Measurements from ENCODE around the gene TMC3. TPM values are rescaled to one million over a fixed set of nuclear protein-coding genes. Genes with fewer than 3 reads are reported as not detected.
A peak's percentile ranks its signal among the peaks of the same experiment; 100 is the strongest.

Gene TMC3
- total RNA-seq, 1 experiment from 2014 or later, result not detected

GRCh38 chr15:81297147-81297572, 76.9 kb downstream of the TMC3 start:
- CTCF ChIA-PET, result no interaction called here
- Mint-ChIP-seq H3K9me3 (ENCODE audit: low read depth, unreplicated experiment) (no peaks in the 10 kb centered on the region), H3K27me3 (ENCODE audit: unreplicated experiment) (peaks cover 82% of the 10 kb centered on the region), H3K27ac (ENCODE audit: unreplicated experiment) (peak overlapping the region; percentile 14), H3K4me3 (ENCODE audit: low read depth, unreplicated experiment) (no peak overlapping the region), H3K36me3 (ENCODE audit: insufficient read depth, unreplicated experiment) (no peaks in the 10 kb centered on the region), H3K4me1 (ENCODE audit: low read depth, unreplicated experiment) (peaks cover 10% of the 10 kb centered on the region)
- BruUV-seq (replicated peaks), result no TSS peak
- peak; percentile 49 for DNase-seq
- TF ChIP-seq, protein P1, sequence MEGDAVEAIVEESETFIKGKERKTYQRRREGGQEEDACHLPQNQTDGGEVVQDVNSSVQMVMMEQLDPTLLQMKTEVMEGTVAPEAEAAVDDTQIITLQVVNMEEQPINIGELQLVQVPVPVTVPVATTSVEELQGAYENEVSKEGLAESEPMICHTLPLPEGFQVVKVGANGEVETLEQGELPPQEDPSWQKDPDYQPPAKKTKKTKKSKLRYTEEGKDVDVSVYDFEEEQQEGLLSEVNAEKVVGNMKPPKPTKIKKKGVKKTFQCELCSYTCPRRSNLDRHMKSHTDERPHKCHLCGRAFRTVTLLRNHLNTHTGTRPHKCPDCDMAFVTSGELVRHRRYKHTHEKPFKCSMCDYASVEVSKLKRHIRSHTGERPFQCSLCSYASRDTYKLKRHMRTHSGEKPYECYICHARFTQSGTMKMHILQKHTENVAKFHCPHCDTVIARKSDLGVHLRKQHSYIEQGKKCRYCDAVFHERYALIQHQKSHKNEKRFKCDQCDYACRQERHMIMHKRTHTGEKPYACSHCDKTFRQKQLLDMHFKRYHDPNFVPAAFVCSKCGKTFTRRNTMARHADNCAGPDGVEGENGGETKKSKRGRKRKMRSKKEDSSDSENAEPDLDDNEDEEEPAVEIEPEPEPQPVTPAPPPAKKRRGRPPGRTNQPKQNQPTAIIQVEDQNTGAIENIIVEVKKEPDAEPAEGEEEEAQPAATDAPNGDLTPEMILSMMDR (IDR thresholded peaks at IDR 0.05; ENCODE audit: unreplicated experiment), result no peak
- intact Hi-C loops (cut with micrococcal nuclease; ENCODE audit: unreplicated experiment), result no loop called here

GRCh38 chr15:81296673-81297072, 77.3 kb downstream of the TMC3 start:
- CTCF ChIA-PET, result no interaction called here
- H3K27me3 Mint-ChIP-seq (ENCODE audit: unreplicated experiment), result peaks cover 82% of the 10 kb centered on the region
- BruUV-seq (replicated peaks), result no TSS peak
- no peak overlapping the region for H3K4me3 Mint-ChIP-seq (ENCODE audit: low read depth, unreplicated experiment)
- intact Hi-C loops (cut with micrococcal nuclease; ENCODE audit: unreplicated experiment), result no loop called here
- TF ChIP-seq, protein P1 (IDR thresholded peaks at IDR 0.05; ENCODE audit: unreplicated experiment), result no peak
- H3K4me1 Mint-ChIP-seq (ENCODE audit: low read depth, unreplicated experiment), result peaks cover 10% of the 10 kb centered on the region
- H3K36me3 Mint-ChIP-seq (ENCODE audit: insufficient read depth, unreplicated experiment), result no peaks in the 10 kb centered on the region
- no peak for DNase-seq
- H3K9me3 Mint-ChIP-seq (ENCODE audit: low read depth, unreplicated experiment), result no peaks in the 10 kb centered on the region
- no peak overlapping the region for H3K27ac Mint-ChIP-seq (ENCODE audit: unreplicated experiment)

GRCh38 chr15:81296186-81296585, 77.8 kb downstream of the TMC3 start:
- Mint-ChIP-seq H3K4me1 (ENCODE audit: low read depth, unreplicated experiment) (peaks cover 10% of the 10 kb centered on the region), H3K27ac (ENCODE audit: unreplicated experiment) (peak overlapping the region; percentile 40), H3K9me3 (ENCODE audit: low read depth, unreplicated experiment) (no peaks in the 10 kb centered on the region), H3K4me3 (ENCODE audit: low read depth, unreplicated experiment) (no peak overlapping the region), H3K36me3 (ENCODE audit: insufficient read depth, unreplicated experiment) (no peaks in the 10 kb centered on the region), H3K27me3 (ENCODE audit: unreplicated experiment) (peaks cover 82% of the 10 kb centered on the region)
- DNase-seq, result no peak
- TF ChIP-seq, protein P1 (IDR thresholded peaks at IDR 0.05; ENCODE audit: unreplicated experiment), result no peak
- BruUV-seq (replicated peaks), result no TSS peak
- CTCF ChIA-PET, result no interaction called here
- intact Hi-C loops (cut with micrococcal nuclease; ENCODE audit: unreplicated experiment), result no loop called here

DNA sequence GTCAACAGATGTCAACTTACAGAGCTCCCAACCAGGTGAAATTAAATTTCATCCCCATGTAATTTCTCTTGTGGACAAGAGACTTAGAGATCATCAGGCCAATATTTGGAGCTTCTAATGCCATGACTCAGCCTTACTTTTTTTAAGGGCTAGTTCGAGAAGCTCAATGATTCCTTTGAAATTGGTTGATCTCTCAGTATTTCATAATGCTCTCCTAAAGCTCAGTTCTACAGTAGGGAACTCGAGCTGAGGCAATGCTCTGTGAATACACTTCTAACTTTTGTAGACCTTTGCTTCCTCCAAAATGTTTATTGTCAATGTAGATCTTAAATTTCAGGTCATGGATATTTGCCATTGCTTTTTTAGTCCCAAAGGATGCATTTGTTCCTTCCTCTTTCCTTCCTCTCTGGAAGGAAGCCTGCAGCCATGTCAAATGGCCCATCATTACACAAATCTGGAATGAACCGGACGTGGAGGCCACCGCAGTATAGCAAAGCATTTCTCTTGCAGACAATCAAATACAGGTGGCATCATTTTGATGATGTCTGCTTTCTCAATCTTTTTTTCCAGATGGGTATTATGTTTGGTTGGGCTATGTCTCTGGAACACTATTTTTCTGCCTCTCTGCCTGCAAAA, 78.4 kb downstream of the TMC3 start:
- CTCF ChIA-PET, result interaction anchor here (1.0 kb wide), 1 partner anchor 29 kb away, joined by 3 read pairs; no protein-coding TSS in a partner anchor
- BruUV-seq (replicated peaks), result no TSS peak
- intact Hi-C loops (cut with micrococcal nuclease; ENCODE audit: unreplicated experiment), result no loop called here
- no peaks in the 10 kb centered on the region for H3K9me3 Mint-ChIP-seq (ENCODE audit: low read depth, unreplicated experiment)
- peaks cover 76% of the 10 kb centered on the region for H3K27me3 Mint-ChIP-seq (ENCODE audit: unreplicated experiment)
- no peak for DNase-seq
- TF ChIP-seq, protein P1 (IDR thresholded peaks at IDR 0.05; ENCODE audit: unreplicated experiment), result no peak
- no peak overlapping the region for H3K4me3 Mint-ChIP-seq (ENCODE audit: low read depth, unreplicated experiment)
- H3K27ac Mint-ChIP-seq (ENCODE audit: unreplicated experiment), result peak overlapping the region; percentile 40
- H3K4me1 Mint-ChIP-seq (ENCODE audit: low read depth, unreplicated experiment), result peaks cover 10% of the 10 kb centered on the region
- no peaks in the 10 kb centered on the region for H3K36me3 Mint-ChIP-seq (ENCODE audit: insufficient read depth, unreplicated experiment)

All from Calu3 (cell line).